KOPT-K1 (cell line): ENCODE data around the gene UBTD2.
A peak's percentile ranks its signal among the peaks of the same experiment; 100 is the strongest.

ENCODE experiments used
- H3K27ac ChIP-seq: fragments of 200-600 bp; sonication (generic); 2 replicates; pipeline ENCODE4 v1.5.1; 2016; ENCODE audit warnings: antibody characterized with exemption, mild to moderate bottlenecking, low read depth, low read length; ENCODE audit not compliant: poor library complexity, severe bottlenecking
- H3K36me3 ChIP-seq: fragments of 200-600 bp; sonication (generic); 2 replicates; pipeline ENCODE4 v1.5.1; 2017; ENCODE audit warnings: antibody characterized with exemption, mild to moderate bottlenecking, low read length, moderate library complexity; ENCODE audit not compliant: insufficient read depth
- H3K9me3 ChIP-seq: fragments of 200-600 bp; sonication (generic); 2 replicates; pipeline ENCODE4 v1.5.1; 2017; ENCODE audit warnings: antibody characterized with exemption, low read length, mild to moderate bottlenecking; ENCODE audit not compliant: insufficient read depth, poor library complexity, severe bottlenecking

The UBTD2 gene

DNA sequence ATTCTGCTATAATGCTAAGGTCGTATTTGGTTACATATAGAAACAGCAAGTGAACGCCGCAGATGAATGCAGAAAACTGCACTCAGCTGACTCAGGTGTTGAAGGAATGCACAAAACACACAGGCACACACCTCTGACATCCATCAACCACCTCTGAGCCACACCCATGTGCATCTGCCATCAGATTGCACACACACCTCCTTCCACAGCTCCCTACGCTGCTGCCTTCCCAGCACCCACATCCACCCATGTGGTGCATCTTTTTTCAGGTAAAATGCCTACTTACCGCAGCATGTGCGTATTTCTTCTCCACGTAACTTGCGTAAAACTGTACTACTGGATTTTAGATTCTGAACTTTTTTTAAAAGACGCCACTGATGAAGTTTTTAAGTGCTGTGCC is 102.6 kb downstream of the UBTD2 start:
- Histone ChIP-seq H3K27ac (peak overlapping the region; percentile 35), H3K36me3 (peaks cover 12% of the 10 kb centered on the region), H3K9me3 (peaks cover 4% of the 10 kb centered on the region)

DNA sequence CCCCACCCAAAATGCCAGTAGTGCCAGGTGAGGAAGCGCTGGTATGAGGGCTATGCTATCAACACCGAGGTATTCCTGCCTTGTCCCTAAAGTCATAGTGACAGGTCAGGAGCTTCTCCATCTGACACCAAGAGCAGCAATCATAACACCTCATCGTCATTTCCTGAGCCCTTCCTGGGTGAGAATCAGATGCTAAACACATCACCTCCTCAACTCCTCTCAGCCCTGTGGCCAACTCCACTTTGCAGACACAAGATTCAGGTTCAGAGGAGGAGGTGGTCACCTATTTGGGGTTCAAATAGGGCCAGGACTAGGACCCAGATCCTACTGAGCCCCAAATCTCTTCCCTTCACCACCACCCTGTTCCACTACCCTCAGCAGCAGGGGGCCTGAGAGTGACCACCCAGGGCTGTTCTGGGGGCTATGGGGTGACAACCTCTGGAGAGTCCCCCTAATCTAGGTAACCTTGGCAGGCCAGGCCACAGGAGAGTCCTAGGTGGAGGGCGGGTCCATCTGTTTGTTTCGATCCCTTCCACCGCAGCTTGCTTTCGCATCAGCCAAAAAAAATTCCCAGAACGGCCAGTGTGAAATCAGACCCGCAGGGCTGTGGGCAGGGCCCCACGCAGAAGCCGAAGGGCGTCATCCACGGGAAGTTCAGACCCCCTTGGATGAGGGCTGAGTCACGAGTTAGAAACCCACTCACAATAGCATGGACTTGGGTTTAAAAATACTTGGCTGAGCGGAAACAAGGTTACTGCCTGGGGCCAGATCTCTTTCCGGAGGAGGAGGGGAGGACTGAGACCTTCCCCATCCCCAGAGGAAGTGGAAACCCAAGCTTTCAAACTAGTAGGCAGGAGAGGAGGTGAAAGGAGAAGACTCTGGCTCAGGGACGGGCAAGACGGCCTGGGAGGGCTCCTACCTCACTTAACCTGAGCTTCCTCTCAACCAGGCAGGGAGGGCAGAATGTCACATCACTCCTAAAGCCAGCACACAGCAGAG is 104.3 kb downstream of the UBTD2 start:
- Histone ChIP-seq H3K36me3 (peaks cover 10% of the 10 kb centered on the region), H3K9me3 (peaks cover 4% of the 10 kb centered on the region), H3K27ac (peak overlapping the region; percentile 99)

GRCh38 chr5:172178301-172178987 is 105.1 kb downstream of the UBTD2 start:
- Histone ChIP-seq H3K9me3 (peaks cover 4% of the 10 kb centered on the region), H3K36me3 (peaks cover 5% of the 10 kb centered on the region; the same call in 1 of the 2 replicates)

DNA sequence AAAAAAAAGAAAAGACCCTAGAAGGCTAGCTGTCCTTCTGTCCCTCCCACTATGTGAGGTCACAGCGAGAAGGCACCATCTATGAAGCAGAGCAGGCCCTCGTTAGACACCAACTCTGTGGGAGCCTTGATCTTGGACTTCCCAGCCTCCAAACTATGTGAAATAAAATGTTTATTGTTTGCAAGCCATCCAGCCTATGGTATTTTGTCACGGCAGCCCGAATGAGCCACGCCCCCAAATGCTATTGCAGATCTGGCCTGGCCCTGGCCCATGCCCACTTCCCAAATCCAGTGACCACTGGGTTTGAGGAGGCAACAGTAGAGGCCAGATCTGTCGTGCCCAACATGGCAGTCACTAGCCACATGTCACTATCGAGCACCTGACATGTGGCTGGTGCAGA is 106.4 kb downstream of the UBTD2 start:
- peaks cover 8% of the 10 kb centered on the region; the same call in 1 of the 2 replicates for H3K36me3 ChIP-seq
- peaks cover 4% of the 10 kb centered on the region for H3K9me3 ChIP-seq
- peak overlapping the region; percentile 99 for H3K27ac ChIP-seq

More at GRCh38 chr5:172178301-172178987, 105.1 kb downstream of the UBTD2 start:
- H3K27ac ChIP-seq: peak overlapping the region; percentile 99

DNA sequence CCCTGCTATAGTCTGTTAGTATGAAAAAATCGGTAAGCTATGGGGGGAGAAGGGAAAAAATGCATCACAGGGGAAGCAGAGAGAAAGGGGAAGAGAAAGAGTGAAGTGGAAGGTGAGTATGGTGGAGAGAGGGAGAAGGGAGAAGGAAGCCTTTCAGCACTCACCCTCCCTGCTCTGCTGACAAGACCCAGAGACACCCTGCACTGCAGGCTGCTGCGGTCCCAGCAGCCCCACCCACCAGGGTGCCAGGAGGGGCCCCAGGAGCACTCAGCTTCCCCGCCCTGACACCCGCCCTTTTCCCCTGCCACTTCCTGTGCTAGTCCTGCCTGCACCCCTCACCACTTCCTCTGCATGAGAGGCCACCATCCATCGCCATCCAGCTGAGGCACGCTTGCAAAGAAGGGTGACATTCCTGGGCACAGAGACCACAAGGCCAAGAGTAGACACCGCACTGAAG is 108.3 kb downstream of the UBTD2 start:
- H3K27ac ChIP-seq: peak overlapping the region; percentile 99
- no peaks in the 10 kb centered on the region for H3K9me3 ChIP-seq
- H3K36me3 ChIP-seq: 0 out of 2 replicates have a peak, but pooled peaks cover 5% of the 10 kb centered on the region

DNA sequence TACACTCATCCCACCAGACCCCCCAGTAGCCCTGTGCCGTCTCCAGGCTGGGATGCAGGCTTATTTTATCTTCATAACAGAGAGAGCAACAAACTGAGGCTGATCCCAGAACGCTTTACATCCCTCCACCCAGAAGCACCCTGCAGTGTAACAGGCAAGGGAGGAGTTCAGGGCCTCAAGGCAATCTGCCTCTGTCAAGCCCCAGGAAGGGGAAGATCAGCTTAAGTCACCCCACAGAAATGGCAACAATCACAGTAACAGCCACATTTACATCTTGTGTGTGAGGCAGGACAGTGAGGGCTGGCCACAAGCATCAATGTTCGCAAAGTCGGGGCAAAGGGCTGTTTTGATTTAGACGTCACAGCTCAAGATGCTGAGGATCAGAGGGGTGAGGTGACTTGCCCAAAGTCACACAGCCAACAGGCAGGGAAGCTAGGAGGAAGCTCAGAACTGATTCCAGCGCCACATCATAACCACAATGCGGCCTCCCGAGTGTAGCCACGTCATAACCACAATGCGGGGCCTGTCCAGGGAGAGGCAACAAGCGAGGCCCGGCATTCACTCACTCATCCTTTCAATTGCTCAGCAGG is 109.9 kb downstream of the UBTD2 start:
- no peaks in the 10 kb centered on the region for H3K9me3 ChIP-seq
- H3K27ac ChIP-seq: peak overlapping the region; percentile 99
- 0 out of 2 replicates have a peak, but pooled peaks cover 5% of the 10 kb centered on the region for H3K36me3 ChIP-seq

GRCh38 chr5:172172912-172173563 is 110.5 kb downstream of the UBTD2 start:
- H3K9me3 ChIP-seq: no peaks in the 10 kb centered on the region
- peak overlapping the region; percentile 99 for H3K27ac ChIP-seq
- H3K36me3 ChIP-seq: 0 out of 2 replicates have a peak, but pooled peaks cover 5% of the 10 kb centered on the region

- H3K9me3 ChIP-seq: no peaks in the 10 kb centered on the region
- H3K36me3 ChIP-seq: 0 out of 2 replicates have a peak, but pooled peaks cover 7% of the 10 kb centered on the region
- no peak overlapping the region for H3K27ac ChIP-seq
Measured at GRCh38 chr5:172171118-172171517, 112.4 kb downstream of the UBTD2 start.

GRCh38 chr5:172170251-172170701 is 113.3 kb downstream of the UBTD2 start:
- Histone ChIP-seq H3K36me3 (0 out of 2 replicates have a peak, but pooled peaks cover 10% of the 10 kb centered on the region), H3K9me3 (no peaks in the 10 kb centered on the region), H3K27ac (no peak overlapping the region)

GRCh38 chr5:172169216-172169615 is 114.3 kb downstream of the UBTD2 start:
- H3K9me3 ChIP-seq: no peaks in the 10 kb centered on the region
- 0 out of 2 replicates have a peak, but pooled peaks cover 10% of the 10 kb centered on the region for H3K36me3 ChIP-seq
- no peak overlapping the region for H3K27ac ChIP-seq

DNA sequence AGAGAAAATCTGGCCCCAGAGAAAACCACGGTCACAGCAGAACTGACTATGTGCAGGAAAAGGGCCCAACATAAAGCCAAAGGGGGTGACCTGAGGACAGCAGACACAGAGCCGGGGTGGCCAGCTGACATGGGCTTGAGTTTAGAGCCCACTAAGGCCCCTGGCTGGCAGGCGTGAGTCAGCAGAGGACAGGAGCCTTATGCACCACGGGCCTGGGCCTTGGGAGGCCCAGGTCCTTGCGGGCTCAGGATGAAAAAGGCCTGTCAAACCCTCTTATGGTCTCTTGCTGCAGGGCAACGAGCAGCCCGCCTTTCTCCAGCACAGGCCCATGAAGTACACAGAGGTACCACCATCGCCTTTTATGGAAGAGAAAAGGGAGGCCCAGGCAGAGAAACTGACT is 115.3 kb downstream of the UBTD2 start:
- H3K36me3 ChIP-seq: 0 out of 2 replicates have a peak, but pooled peaks cover 10% of the 10 kb centered on the region
- H3K27ac ChIP-seq: no peak overlapping the region
- no peaks in the 10 kb centered on the region for H3K9me3 ChIP-seq

DNA sequence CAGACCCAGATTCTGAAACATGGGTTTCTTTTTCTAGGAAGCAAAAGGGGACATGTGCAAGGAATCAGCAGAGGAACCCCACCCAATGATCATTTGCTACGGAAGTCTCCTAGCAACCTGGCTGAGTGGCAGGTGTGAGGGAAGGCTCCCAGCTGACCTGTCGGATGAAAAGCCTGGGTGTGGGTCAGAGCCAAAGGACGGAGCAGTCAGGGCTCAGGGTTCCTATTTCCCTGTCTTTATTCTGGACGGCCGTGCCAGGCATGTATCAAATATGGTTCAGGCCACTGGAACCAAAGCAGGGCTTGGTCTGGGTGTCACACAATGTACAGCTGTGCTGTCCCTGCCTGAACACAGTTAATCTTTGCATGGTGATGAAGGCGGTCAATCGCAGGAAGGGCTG is 115.7 kb downstream of the UBTD2 start:
- H3K27ac ChIP-seq: no peak overlapping the region
- H3K9me3 ChIP-seq: no peaks in the 10 kb centered on the region
- 0 out of 2 replicates have a peak, but pooled peaks cover 10% of the 10 kb centered on the region for H3K36me3 ChIP-seq

GRCh38 chr5:172166030-172166826 is 117.3 kb downstream of the UBTD2 start:
- Histone ChIP-seq H3K27ac (no peak overlapping the region), H3K9me3 (no peaks in the 10 kb centered on the region), H3K36me3 (0 out of 2 replicates have a peak, but pooled peaks cover 5% of the 10 kb centered on the region)
